Hepatocyte (in vitro differentiated cells): Measurements from ENCODE around the gene CADPS2.

ENCODE experiments used
- EZH2 ChIP-seq: fragments of 200-600 bp; sonication (generic); IDR thresholded peaks from 2 replicates; pipeline ENCODE4 v1.6.1; 2016; ENCODE audit warnings: antibody characterized with exemption, mild to moderate bottlenecking, borderline replicate concordance
- EZH2phosphoT487 ChIP-seq: fragments of 200-600 bp; sonication (generic); IDR thresholded peaks from one replicate; pipeline ENCODE4 v1.6.1; 2018; ENCODE audit warnings: antibody characterized with exemption, mild to moderate bottlenecking, low read depth, moderate library complexity; ENCODE audit not compliant: unreplicated experiment, severe bottlenecking
- TF ChIP-seq, protein P1 (sequence below): fragments of 200-600 bp; sonication (generic); IDR thresholded peaks from 2 replicates; pipeline ENCODE4 v1.5.1; 2016; ENCODE audit warnings: antibody characterized with exemption, mild to moderate bottlenecking; ENCODE audit not compliant: poor library complexity

DNA sequence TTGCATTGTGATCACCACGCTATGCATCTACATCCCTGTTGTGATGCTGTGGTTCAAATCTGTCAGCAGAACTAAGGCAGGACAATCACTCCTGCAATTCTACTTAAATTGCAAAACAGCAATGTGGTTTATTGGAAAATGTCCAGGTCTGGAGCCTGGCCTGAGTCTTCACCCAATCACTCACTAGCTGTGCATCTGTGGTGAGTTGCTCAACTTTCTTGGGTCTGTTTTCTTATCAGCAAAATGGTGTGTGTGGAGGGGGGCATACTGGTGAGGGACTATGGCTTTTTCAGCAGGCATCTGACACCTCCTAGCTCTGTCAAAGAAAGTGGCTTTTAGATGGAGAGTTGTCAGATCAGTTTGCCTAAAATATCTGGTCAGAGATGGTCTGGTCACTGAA is 473.4 kb downstream of the CADPS2 start:
- TF ChIP-seq, protein P1, sequence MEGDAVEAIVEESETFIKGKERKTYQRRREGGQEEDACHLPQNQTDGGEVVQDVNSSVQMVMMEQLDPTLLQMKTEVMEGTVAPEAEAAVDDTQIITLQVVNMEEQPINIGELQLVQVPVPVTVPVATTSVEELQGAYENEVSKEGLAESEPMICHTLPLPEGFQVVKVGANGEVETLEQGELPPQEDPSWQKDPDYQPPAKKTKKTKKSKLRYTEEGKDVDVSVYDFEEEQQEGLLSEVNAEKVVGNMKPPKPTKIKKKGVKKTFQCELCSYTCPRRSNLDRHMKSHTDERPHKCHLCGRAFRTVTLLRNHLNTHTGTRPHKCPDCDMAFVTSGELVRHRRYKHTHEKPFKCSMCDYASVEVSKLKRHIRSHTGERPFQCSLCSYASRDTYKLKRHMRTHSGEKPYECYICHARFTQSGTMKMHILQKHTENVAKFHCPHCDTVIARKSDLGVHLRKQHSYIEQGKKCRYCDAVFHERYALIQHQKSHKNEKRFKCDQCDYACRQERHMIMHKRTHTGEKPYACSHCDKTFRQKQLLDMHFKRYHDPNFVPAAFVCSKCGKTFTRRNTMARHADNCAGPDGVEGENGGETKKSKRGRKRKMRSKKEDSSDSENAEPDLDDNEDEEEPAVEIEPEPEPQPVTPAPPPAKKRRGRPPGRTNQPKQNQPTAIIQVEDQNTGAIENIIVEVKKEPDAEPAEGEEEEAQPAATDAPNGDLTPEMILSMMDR = no peak
- TF ChIP-seq EZH2 (no peak), EZH2phosphoT487 (no peak)
